Skeletal muscle satellite cell (primary cell): ENCODE data around the gene MRPL44.
"Not testable (repeated sequence)": the region's sequence is repeated elsewhere in the genome, so short reads cannot be mapped to it uniquely, and the experiment has no call there.

ENCODE experiments used
- H3K27me3 ChIP-seq: 2 replicates; pipeline ENCODE4 v1.7.0; 2013; ENCODE audit warnings: low read length; ENCODE audit not compliant: control insufficient read depth, insufficient read depth
- H3K36me3 ChIP-seq: 2 replicates; pipeline ENCODE4 v1.7.0; 2013; ENCODE audit warnings: mild to moderate bottlenecking, control low read depth, low read length; ENCODE audit not compliant: insufficient read depth
- H3K4me1 ChIP-seq: 2 replicates; pipeline ENCODE4 v1.7.0; 2013; ENCODE audit warnings: low read length; ENCODE audit not compliant: control insufficient read depth, insufficient read depth
- H3K4me2 ChIP-seq: 2 replicates; pipeline ENCODE4 v1.7.0; 2013; ENCODE audit warnings: mild to moderate bottlenecking, low read length
- H3K4me3 ChIP-seq: 2 replicates; pipeline ENCODE4 v1.7.0; 2013; ENCODE audit warnings: low read length
- H3K9ac ChIP-seq: 2 replicates; pipeline ENCODE4 v1.7.0; 2013; ENCODE audit warnings: mild to moderate bottlenecking, low read depth, low read length, moderate library complexity
- H3K9me3 ChIP-seq: replicated peaks from 2 replicates; pipeline ENCODE4 v1.7.0; 2013; ENCODE audit warnings: mild to moderate bottlenecking, control low read depth, low read length

Gene MRPL44

DNA sequence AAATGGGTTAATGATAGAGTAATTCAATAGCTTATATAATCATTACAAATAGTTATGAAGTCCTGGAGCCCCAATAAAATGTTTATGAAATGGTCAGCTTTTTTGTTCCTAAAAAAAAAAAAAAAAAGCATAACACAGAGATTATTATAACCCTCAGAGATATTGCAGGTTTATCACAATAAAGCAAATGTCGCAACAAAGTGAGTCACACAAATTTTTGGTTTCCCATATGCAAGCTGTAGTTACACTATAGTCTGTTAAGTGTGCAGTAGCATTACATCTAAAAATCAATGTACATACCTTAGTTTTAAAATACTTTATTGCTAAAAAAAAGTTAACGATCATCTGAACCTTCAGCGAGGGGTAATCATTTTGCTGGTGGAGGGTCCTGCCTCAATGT, 32.2 kb upstream of the MRPL44 start:
- Histone ChIP-seq H3K36me3 (peaks cover 9% of the 10 kb centered on the region), H3K27me3 (no peaks in the 10 kb centered on the region), H3K4me1 (peaks cover 32% of the 10 kb centered on the region), H3K9ac (no peak overlapping the region), H3K4me2 (no peak overlapping the region), H3K9me3 (no peaks in the 10 kb centered on the region), H3K4me3 (no peak overlapping the region)

DNA sequence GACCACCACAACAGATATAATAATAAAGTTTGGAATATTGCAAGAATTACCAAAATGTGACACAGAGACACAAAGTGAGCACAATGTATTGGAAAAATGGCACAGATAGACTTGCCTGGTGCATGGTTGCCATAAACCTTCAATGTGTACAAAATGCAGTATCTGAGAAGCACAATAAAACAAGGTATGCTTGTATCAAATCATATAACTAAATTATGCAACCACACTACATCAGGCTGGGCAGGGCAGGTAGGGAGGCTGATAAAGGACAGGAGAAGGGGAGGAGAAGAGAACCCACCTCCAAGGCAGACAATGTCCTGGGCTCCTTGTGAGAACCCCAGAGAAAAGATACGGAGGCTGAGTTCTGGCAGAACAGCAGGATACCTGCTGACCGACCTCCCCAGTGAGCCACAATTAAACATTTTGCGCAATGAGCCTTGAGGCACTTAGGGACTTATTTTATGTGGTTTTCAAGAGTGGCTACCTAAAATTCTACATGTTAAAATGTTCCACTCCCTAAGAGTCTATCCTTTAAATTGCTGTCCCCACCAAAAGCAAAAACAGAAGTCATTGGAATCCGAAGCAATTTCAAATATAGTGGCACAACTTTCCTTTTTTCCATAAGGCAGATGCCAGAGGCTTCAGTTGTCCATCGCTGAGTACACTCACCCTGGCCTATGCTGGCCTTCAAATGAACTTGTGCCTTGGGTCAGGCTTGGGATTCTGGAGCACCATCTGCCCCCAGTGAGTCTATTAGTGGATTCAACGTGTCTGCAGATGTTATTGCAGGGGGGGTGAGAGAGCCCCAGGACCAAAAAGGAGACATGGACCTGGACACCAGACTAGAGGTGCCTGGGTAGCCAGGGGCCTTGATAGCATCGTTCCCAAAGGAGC, 28.9 kb upstream of the MRPL44 start:
- Histone ChIP-seq H3K36me3 (no peaks in the 10 kb centered on the region), H3K9ac (no peak overlapping the region), H3K27me3 (no peaks in the 10 kb centered on the region), H3K4me2 (no peak overlapping the region), H3K9me3 (no peaks in the 10 kb centered on the region), H3K4me3 (no peak overlapping the region), H3K4me1 (peaks cover 25% of the 10 kb centered on the region)

DNA sequence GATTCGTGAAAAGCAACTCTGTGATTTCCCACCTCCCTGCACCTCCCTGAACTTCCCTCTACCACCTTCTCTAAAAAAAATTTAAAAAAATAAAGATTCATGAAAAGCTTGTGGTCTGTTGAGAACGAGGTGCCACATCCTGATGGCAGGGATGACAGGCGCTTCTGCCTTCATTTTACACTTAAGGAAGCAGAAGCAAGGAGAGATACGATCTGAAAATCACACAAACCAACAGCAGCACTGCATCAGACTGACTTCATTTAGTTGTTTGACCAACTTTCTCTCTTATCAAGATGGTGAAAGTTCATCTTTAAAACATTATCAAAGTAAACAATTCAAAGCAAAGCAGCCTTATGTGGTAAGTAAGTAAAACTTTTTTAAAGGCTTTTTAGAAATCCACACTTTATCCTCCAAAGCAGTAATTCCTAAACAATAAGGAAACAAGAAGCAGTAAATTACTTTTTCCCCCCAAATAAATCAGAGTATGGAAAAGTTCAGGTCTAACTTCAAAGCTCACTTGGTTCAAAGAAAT, 27.6 kb upstream of the MRPL44 start:
- no peaks in the 10 kb centered on the region for H3K36me3 ChIP-seq
- no peak overlapping the region for H3K9ac ChIP-seq
- H3K4me3 ChIP-seq, result no peak overlapping the region
- H3K27me3 ChIP-seq, result no peaks in the 10 kb centered on the region
- H3K4me2 ChIP-seq, result no peak overlapping the region
- H3K9me3 ChIP-seq, result no peaks in the 10 kb centered on the region
- H3K4me1 ChIP-seq, result peaks cover 28% of the 10 kb centered on the region

DNA sequence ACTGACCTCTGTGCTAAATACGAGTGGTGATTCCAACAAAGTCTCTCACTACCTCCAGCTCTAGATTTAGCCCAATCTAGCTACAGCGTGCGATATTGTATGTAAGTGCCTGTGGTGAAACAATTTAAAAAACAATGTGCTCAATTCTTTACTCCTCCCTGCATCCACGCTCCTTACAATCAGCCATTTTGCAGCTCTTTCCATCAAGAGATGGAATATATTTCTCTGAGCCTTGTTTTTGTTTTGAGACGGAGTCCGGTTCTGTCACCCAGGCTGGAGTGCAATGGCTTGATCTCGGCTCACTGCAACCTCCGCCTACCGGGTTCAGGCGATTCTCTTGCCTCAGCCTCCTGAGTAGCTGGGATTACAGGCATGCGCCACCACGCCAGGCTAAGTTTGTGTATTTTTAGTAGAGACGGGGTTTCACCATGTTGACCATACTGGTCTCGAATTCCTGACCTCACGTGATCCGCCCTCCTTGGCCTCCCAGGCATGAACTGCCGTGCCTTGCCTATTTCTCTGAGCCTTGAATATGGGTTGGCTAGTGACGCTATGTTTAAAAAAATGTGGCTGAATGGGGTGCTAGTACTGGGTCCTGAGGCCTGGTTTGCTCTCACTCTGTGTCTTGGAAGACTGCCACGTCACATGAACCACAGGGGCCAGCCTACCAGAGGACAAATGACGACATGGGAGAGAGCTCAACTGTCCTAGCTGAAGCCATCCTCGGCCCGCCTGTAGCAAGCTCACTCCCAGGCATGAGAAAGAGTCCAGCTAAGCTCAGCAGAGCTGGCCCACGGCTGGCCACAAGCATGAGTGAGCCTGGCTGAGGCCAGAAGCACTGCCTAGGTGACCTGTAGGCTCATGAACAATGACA, 26.9 kb upstream of the MRPL44 start:
- Histone ChIP-seq H3K36me3 (no peaks in the 10 kb centered on the region), H3K4me1 (peaks cover 25% of the 10 kb centered on the region), H3K27me3 (no peaks in the 10 kb centered on the region), H3K4me3 (no peak overlapping the region), H3K4me2 (no peak overlapping the region), H3K9me3 (no peaks in the 10 kb centered on the region), H3K9ac (no peak overlapping the region)

DNA sequence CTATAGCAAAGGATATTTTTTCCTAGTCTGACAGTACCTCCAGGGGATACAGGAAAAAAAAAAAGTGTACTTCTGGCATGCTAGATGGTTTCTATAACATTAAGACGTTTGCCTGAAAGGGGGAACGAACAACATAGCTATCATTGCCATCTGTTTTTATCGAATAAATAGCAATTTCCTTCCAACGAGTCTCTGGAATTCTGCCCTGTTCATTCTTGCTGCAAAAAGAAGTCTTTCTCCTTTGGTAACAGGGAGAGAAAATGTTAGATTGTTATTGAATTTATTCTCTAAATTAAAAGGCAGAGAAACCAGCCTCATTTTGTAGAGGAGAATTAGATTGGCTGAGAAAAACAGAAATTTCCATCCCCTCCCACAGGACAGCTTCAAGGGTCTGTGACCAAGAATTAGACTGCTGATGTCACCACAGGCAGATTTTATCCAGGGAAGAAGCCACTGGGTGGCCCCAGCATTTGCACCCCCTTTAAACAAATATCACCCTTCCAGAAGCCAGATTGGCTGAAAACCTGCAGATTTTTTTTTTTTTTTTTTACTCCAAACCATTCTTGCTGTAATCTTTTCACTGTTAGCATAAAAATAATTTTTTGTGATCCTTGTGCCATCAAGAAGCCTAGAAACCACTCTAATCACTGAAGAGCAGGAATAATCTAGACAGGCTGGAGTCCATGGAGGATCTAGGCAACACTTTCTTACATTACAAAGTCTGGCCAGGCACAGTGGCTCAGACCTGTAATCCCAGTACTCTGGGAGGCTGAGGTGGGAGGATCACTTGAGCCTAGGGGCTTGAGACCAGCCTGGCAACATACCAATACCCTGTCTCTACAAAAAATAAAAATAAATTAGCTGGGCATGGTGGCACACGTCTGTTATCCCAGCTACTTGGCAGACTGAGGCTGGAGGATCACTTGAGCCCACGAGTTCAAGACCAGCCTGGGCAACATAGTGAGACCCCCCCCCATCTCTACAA, 24.2 kb upstream of the MRPL44 start:
- Histone ChIP-seq H3K9ac (no peak overlapping the region), H3K4me3 (no peak overlapping the region), H3K4me2 (no peak overlapping the region), H3K9me3 (no peaks in the 10 kb centered on the region), H3K4me1 (peaks cover 34% of the 10 kb centered on the region), H3K27me3 (no peaks in the 10 kb centered on the region), H3K36me3 (no peaks in the 10 kb centered on the region)

DNA sequence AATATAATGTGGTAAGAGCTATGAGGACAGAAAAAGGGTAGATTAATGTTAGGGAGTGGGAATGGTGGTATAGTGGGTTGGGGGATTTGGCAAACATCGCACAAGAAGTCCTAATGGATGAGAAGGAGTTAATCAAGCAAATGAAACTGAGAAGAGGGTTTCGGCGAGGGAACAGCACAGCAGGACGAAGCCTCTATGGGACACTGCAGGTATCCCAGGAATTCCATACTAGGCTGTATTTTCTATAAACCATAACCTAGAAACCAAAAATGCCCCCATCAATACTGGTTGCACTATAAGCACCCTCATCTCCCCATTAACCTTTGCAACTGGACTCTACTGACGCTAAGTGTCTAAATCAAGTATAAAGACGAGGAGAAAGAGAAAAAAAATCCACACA, 22.4 kb upstream of the MRPL44 start:
- Histone ChIP-seq H3K4me3 (no peak overlapping the region), H3K4me1 (peaks cover 34% of the 10 kb centered on the region)

DNA sequence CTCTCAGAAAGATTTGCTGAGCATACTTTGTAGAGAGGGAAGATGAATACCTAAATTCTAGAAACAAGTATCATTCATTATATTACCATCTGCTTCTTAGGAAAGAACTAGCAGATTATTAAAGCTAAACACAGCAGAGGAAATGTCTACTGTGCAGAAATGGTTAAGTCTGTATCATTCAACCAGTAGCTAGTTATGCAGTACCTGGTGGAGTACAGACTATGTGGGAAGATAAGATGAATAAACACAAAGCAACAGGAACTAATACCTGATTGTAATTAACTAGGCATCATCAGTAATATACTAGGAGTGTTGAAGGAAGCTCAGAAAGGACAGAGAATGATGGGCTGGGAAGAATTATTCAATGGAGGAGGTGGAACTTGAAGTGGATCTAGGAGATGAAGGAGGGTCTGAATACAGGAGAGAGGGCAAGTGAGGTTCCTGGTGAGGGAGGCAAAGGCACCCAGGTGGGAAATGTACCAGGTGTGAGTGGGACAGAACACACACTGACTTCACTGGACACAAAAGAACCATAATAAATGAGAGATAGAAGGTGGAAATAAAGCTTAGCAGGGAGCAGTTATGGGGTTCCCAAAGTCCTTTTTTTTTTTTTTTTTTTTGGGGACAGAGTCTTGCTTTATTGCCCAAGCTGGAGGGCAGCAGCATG, 21.7 kb upstream of the MRPL44 start:
- Histone ChIP-seq H3K9ac (no peak overlapping the region), H3K4me2 (no peak overlapping the region), H3K27me3 (no peaks in the 10 kb centered on the region), H3K4me3 (no peak overlapping the region), H3K4me1 (peaks cover 31% of the 10 kb centered on the region), H3K36me3 (no peaks in the 10 kb centered on the region), H3K9me3 (no peaks in the 10 kb centered on the region)

More for the DNA sequence above, 22.4 kb upstream of the MRPL44 start:
- Histone ChIP-seq H3K27me3 (no peaks in the 10 kb centered on the region), H3K36me3 (no peaks in the 10 kb centered on the region), H3K9me3 (no peaks in the 10 kb centered on the region), H3K9ac (no peak overlapping the region), H3K4me2 (no peak overlapping the region)

DNA sequence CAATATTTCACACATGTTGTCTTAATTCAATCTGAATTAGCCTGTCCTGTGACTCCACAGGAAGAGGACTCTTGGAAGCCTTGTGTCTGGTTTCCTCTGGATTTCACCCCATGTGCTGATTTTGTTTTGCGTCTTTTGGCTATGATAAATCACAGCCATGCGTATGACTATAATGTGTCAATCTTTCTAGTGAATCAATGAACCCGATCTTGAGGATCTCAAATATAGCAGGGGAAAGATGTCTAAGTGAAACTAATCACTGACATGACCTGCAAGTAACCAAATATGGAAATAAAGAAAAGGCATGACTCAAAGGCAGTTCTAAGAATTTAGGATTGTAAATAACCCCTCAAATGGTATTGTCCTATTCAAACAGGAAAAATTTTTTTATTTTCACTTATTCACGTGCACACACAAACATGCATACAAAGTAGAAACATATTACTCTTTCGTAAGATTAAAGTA, 20.4 kb upstream of the MRPL44 start:
- Histone ChIP-seq H3K4me3 (no peak overlapping the region), H3K9me3 (no peaks in the 10 kb centered on the region), H3K27me3 (no peaks in the 10 kb centered on the region), H3K9ac (no peak overlapping the region), H3K4me1 (peaks cover 32% of the 10 kb centered on the region), H3K4me2 (no peak overlapping the region), H3K36me3 (no peaks in the 10 kb centered on the region)

DNA sequence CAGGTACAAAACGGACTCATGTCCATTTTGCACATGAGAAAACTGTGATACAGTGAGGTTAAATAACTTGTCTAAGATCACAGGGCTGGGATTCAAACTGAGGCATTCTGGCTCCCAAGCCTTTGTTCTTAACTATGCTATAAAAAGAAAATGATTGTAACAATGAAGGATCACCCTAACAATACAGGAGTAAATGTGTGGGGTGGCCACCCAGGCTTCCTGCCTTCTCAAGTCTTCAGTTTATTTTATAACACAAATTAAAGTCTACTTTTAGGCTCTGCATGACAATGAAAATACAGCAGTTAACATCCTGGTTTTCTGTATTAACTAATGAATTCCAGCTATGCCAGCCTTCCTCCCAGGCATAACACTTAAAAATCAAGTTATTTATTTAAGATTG, 19.7 kb upstream of the MRPL44 start:
- H3K9ac ChIP-seq, result no peak overlapping the region
- H3K27me3 ChIP-seq, result no peaks in the 10 kb centered on the region
- peaks cover 32% of the 10 kb centered on the region for H3K4me1 ChIP-seq
- no peak overlapping the region for H3K4me2 ChIP-seq
- no peaks in the 10 kb centered on the region for H3K9me3 ChIP-seq
- H3K4me3 ChIP-seq, result no peak overlapping the region
- H3K36me3 ChIP-seq, result no peaks in the 10 kb centered on the region

DNA sequence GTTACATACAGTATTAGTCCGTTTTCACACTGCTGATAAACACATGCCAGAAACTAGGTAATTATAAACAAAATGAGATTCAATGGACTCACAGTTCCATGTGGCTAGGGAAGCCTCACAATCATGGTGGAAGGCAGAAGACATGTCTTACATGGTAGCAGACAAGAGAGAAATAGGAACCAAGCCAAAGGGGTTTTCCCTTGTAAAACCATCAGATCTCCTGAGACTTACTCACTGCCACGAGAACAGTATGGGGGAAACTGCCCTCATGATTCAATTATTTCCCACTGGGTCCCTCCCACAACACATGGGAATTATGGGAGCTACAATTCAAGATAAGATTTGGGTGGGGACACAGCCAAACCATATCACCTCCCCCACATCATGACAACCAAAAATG, 17.8 kb upstream of the MRPL44 start:
- not testable (repeated sequence) for H3K9me3 ChIP-seq, H3K9ac ChIP-seq, H3K36me3 ChIP-seq, H3K27me3 ChIP-seq, H3K4me3 ChIP-seq, H3K4me2 ChIP-seq
- peaks cover 32% of the 10 kb centered on the region for H3K4me1 ChIP-seq
